Suppressor macrophage treated with lipopolysaccharide for 1 hour (primary cell): ENCODE data around the gene KLF15.
A peak's percentile ranks its signal among the peaks of the same experiment; 100 is the strongest.

Source experiments
- DNase-seq, 3 donors: peaks; one replicate each; pipeline ENCODE4 v3.0.0-alpha.2; 2020 to 2022

KLF15 gene

DNA sequence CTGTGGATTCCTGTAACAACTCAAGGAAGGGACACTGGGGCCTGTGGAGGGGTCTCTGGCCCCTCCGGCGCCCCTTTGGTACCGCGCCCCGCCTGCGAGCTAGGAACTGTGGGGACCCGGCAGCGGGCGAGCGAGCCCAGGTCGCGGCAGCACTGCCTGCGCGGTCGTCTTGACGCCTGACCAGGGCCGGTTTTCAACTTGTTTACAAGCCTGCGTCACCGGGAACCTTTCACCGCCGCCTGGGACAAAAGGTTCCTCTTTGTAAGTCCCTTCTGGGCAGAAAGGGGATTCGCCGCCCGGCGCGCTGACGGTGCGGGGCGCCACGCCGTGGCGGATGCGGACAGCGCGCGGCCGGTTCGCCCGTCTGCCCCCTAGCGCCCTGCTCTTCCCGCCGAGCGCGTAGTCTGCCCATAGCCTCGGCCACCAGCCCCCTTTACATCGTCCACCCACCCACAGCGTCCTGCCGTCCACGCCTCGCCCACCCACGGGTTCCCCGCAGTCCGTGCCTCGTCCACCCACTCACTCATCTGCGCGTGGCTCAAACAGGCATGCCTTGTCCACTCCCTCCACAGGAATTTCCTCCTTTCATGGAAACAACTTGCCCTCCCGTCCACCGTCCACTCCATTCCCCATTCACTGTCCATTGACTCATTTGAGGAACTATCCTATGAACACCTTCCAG, 32.0 kb upstream of the KLF15 start:
- DNase-seq, result peak; percentile 96 to 97 (median 97)

GRCh38 chr3:126381966-126382365, 24.8 kb upstream of the KLF15 start:
- DNase-seq, result peak; percentile 43 to 47 (median 47)

DNA sequence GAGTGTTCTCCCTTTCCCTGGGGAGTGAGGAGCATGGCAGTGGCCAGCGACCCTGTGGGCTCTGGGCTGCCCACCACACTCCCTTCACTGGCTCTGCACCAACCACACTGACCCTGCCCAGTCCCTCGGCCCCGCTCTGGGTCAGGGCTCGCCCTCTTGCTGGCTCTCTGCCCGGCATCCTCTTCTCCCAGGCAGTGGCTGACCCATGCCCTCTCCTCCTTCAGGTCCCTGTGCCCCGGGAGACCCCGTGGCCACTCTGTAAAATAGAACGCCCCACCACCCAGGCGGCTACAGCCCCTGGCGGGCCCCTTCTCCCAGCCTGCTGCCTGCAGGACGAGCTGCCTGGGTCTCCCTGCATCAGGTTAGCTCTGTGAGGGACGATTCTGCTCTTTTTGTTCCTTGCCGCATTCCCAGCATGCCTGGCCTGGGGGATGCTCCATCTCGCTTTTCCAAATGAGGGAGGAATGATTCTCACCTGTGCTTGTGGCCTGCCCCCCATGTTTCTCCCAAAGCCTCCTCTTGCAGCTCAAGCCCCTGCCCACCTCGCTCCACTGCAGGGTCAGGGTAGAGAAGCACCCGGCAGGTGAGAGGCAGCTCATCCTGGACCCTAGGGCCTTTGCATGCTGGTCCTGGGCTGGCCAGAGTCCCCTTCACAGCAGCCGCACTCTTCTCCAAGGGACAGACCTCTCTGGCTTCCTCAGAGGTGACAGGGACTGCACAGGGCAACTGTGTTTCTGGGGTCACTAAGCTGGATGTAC, 23.0 kb upstream of the KLF15 start:
- no peak for DNase-seq

- DNase-seq, result no peak
These were observed 21.1 kb upstream of the KLF15 start for GRCh38 chr3:126378341-126378751.

- DNase-seq, result no peak
These were observed 20.0 kb upstream of the KLF15 start for GRCh38 chr3:126377211-126377610.

DNA sequence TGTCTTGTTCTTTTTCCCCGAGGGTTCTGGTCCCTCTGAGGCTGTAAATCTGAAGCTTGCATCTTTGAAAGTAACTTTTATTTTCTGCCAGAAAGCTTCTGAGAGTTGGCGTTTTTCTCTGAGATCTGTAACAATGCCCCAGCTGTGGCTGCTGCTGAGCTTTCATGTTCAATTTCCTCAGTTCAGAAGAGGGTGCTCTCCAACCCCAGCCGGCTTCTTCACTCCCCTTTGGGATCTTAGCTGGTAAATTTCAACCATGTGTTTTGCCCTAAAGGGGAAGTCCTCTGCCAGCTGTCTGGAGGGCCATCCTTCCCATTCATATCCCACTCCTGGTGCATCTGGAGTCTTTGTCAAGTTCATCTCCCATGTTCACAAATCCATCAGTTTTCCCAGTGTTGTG, 19.2 kb upstream of the KLF15 start:
- no peak for DNase-seq

GRCh38 chr3:126375835-126376331, 18.7 kb upstream of the KLF15 start:
- DNase-seq, result no peak

DNA sequence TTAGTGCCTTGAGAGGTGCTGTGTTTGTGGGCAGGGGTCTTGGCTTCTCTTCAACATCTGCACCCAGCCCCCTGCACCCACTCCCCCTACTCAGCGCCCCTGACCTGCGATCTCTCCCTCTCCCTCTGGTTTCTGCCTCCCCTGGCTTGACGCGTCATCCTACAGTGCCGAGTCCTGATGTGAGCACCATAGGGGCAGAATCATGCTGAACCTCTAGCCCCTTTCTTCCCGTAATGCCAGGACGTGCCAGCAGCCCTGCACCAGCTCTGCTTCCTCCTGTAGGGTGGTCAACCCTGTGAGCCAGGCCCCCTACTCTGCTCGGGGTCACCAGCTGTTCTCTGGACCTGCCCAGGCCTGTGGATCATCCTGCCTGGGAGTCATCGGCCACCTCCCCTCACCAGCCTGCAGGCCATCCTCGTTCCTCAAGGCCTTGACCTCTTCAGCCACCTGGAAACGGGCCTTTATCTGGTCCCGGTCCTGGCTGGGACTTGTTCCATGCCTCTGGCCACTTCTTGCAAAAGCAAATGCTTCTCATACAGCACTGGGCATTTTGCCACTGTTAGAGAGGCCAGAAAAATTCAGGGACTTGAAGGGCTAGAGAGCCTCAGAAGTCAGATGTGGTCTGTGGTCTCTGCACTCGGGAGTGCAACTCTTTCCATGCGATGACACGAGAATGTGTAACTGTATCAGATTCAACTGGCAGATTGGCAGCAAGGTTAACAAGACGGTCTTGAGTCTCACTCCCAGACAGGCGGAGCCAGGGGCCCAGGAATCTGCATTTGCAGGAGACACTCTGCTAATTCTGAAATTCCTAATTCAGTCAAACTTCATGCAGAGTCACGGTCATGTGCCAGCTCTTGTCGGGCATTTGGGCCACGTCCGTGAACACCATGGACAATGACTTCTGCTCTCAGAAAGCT, 16.7 kb upstream of the KLF15 start:
- DNase-seq, result no peak

DNA sequence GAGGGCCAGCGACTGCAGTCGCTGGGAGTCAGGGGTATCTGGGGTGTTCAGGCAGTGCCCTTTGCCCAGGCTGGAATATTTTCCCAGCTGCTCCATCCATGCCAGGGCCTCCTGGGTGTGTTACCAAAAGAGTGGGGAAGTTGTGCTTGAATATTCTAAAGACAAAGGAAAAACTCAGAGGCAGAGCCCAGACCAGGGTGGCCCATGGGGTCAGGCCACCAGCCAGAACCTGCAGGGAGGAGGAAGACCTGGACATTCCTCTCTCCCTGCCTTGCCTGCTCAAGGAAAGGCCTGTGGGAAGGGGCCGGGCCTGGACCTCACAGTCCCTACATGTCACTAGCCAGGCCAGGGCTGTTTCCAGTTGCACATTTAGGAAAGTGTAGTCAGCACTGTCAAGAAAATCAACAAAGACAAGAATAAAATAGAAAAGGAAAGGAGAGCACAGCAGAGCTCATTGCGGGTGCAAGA, 16.0 kb upstream of the KLF15 start:
- DNase-seq, result no peak

- no peak for DNase-seq
These were observed 15.4 kb upstream of the KLF15 start for GRCh38 chr3:126372413-126373145.

DNA sequence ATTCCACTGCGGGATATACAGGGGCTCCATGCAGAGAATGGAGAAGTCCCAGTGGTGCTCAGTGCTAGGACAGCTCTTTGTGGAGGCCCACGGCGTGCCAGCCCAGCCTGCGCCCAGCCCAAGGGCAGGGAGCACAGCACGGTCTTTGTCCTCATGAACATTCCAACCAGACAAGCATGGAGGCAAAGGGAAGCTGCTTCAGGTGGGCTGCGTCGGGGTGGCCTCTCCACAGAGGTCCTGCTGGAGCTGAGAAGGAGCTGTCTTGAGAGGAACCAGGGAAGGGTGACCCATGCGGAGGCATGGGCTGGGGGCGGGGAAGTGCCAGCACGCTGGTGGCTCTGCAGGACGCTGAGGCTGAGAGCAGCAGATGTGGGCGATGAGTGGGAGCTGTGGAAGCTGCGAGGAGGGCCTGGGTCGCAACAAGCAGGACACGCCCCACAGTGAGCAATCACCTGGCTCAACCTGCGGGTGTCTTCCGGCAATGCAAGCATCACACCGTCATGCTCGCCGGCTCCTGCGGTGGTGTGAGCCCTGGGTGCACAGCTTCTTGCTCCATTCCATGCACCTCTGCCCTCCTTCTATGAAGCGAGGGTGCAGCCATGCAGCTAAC, 14.0 kb upstream of the KLF15 start:
- DNase-seq, result no peak

DNA sequence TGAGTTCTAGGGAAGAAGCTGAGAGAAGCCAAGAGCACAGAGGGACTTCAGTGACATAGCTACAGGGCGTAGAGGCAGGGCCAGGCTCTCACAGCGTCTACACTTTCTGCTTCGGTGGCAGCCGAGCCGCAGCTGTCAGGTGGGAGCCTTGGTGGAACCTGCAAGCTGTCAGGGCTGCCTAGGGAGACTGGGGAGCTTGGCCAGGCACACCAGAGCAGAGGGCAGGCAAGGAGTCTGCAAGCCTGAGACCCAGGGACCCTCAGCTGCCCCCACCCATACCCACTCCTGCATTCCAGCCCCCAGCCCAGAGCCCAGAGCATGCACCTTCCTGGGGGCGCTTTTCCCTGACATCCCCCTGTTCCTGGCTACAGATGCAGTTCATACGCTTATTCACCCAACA, 13.4 kb upstream of the KLF15 start:
- no peak for DNase-seq

GRCh38 chr3:126370055-126370454, 12.8 kb upstream of the KLF15 start:
- DNase-seq, result no peak

GRCh38 chr3:126369490-126369889, 12.3 kb upstream of the KLF15 start:
- no peak for DNase-seq

DNA sequence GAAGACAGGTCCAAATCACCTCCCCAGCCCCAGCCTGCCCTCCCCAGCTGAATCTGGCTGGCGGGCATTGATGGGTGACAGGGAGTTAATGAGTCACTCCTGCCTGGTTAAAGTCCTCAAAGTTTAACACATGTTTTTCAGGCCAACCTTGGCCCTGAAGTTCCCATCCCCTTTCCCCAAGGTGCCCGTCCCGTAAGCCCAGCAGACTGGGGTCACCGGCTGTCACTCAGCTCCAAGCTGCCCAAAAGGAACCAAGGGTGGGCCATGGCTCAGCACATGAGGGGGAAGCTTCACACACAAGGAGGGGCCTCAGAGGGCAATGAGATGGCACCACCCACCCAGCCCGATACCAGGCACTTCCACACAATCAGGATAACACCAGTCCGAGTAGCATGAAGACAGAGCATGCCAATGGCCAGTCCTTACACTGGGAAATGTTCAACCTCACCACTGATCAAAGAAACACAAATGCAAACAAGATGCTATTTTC, 10.2 kb upstream of the KLF15 start:
- no peak for DNase-seq

DNA sequence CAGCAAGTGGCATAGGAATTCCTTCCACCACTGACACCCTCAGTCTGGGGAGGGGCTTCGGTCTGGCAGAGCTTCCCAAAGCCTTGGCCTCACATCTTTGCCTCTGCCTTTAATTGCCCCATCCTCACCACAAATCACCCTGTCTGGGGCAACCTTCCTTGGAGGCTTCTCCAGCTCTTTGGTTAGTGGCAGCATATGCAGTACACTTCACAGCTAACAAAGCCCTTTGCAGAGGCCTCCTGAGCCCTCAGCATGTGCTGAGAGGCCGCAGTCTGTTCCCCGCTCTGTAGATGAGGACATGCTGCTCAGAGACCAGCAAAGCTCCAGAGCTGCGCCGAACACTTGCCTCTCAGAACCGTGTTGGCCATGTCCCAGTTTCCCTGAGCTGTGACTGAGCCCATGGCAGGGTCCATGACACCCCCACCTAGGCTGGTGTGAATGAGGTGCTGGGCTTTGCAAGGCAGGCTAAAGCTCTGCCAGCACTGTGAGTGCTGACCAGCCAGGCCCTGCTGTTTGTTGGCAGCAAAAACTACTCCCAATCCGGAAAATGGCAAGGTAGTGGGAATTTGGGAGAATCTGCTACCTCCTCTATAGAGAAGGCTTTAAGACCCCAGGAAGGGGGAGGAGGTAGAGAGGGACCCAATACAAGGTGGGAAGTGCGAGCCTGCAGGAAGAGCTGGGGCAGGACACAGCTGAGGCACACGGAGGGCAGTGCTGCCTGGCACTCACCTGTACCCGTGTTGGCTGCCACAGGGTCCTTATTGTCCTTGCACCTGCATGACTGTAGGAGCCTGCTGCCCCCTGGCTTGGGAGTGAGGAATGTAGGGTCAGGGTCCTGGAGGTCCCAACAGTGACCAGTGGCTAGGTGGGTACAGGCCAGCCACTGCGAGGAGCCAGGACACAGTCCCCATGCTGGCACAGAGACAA, 8.4 kb upstream of the KLF15 start:
- no peak for DNase-seq

GRCh38 chr3:126364731-126365301, 7.6 kb upstream of the KLF15 start:
- peak in 2 of 3 donors; percentile 30 to 33 for DNase-seq

GRCh38 chr3:126364130-126364695, 7.0 kb upstream of the KLF15 start:
- DNase-seq, result no peak

DNA sequence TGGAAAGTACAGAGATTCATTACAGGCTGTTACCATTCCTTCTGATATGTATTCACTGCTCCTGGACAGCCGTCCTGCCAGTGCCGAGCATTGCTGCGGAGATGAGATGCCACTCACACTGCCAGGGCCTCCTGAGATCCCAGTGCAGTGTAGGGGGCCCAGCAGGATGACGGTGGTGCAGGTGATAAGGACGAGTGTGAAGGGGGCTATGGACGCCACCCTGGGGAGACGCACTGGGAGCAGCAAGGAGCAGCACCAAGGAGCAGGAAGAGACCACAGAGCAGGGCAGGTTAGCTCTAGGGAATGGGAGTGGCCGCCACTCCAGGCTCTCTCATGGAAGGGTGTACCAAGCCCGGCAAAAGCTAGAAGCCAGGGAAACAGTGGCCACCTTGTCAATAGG, 4.0 kb upstream of the KLF15 start:
- no peak for DNase-seq

DNA sequence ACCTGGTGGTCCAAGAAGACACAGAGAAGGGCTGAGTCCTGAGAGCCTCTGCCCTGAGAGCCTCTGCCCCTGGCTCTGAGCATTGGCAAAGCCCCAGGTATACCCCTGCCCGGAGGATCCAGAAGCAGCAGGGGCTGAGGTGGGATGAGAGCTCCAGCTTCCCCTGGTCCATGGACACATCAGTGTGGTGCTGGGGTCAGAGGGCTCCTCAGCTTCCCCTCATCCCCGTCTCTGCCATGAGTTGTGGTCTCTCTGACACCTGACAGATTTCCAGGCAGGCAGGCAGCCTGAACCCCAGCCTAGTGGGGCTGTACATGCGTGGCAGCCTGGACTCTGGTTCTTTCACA, 3.5 kb upstream of the KLF15 start:
- DNase-seq, result no peak
